ENCODE results near the gene MB. TPM values are rescaled to one million over a fixed set of nuclear protein-coding genes. Genes with fewer than 3 reads are reported as not detected.

Gene MB
- total RNA-seq, 4 donors from 2014 or later: 1.0 to 12.9 (median 2.5) TPM; not detected in 1

DNA sequence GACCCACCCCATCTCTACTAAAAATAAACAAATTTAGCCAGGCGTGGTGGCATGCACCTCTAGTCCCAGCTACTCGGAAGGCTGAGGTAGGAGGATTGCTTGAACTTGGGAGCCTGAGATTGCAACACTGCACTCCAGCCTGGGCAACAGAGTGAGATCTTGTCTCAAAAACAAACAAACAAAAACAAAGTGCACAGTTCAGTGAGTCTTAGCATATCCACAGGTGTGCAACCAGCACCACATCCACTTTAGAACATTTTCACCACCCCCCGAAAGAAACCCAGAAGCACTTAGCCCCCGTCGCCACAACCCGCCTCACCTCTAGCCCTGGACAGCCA, 27.4 kb downstream of the MB start:
- 86 to 96% methylated on average over 6 of the region's 6 CpGs for WGBS, 2 donors (ENCODE audit: low coverage in 1 of 2)
- H3K27ac ChIP-seq: peak overlapping the region in 2 of 4 donors; percentile 18 to 41
- H3K4me3 ChIP-seq: no peak overlapping the region
- H3K36me3 ChIP-seq: no peaks in the 10 kb centered on the region
- TF ChIP-seq, protein P1, sequence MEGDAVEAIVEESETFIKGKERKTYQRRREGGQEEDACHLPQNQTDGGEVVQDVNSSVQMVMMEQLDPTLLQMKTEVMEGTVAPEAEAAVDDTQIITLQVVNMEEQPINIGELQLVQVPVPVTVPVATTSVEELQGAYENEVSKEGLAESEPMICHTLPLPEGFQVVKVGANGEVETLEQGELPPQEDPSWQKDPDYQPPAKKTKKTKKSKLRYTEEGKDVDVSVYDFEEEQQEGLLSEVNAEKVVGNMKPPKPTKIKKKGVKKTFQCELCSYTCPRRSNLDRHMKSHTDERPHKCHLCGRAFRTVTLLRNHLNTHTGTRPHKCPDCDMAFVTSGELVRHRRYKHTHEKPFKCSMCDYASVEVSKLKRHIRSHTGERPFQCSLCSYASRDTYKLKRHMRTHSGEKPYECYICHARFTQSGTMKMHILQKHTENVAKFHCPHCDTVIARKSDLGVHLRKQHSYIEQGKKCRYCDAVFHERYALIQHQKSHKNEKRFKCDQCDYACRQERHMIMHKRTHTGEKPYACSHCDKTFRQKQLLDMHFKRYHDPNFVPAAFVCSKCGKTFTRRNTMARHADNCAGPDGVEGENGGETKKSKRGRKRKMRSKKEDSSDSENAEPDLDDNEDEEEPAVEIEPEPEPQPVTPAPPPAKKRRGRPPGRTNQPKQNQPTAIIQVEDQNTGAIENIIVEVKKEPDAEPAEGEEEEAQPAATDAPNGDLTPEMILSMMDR (IDR thresholded peaks at IDR 0.05): no peak
- TF ChIP-seq POLR2AphosphoS5 (IDR thresholded peaks at IDR 0.05): no peak
- no peak for TF ChIP-seq EP300 (IDR thresholded peaks at IDR 0.05)
- TF ChIP-seq POLR2A (IDR thresholded peaks at IDR 0.05): no peak
- H3K9me3 ChIP-seq: no peaks in the 10 kb centered on the region
- ATAC-seq: no peak
- peaks cover 0 to 49% (median 14%) of the 10 kb centered on the region in 3 donors for H3K4me1 ChIP-seq
- H3K27me3 ChIP-seq: no peaks in the 10 kb centered on the region

DNA sequence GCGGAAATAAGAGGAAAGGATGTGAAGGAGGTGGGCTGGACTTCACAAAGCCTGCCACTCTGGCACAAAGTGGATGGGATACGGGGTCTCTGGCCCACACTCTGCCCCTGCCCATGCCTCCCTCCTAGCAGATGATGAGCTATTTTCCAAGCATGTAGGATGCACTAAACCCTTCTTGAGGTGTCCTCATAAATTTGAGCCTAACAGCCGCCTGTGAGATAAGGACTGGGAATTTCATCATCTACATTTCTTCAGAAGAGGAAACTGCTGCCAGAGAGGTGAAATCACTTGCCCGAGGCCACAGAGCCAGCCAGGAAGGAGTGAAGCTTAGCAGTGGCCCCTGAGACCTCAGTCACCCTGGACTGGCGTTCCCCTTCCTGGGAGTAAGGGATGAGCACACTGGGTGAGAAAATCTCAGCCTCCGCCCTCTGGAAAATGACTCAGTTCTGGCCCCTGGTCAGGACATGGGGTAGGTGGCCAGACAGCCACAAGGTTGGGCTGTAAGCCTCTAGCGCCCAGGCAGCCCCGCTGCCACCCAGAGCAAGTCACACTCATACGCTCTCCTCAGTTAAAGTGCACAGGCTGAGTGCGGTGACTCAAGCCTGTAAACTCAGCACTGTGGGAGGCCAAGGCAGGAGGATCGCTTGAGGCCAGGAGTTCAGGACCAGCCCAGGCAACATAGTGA, 27.9 kb downstream of the MB start:
- Histone ChIP-seq H3K4me1 (peaks cover 0 to 47% (median 14%) of the 10 kb centered on the region in 3 donors), H3K27ac (peak overlapping the region in 2 of 4 donors; percentile 18 to 41), H3K4me3 (no peak overlapping the region), H3K27me3 (no peaks in the 10 kb centered on the region), H3K9me3 (no peaks in the 10 kb centered on the region), H3K36me3 (no peaks in the 10 kb centered on the region)
- whole genome bisulfite sequencing, 2 donors (ENCODE audit: low coverage in 1 of 2): 60% methylated on average over 4 of the region's 11 CpGs; no CpG with 5 or more reads in 1 of the 2 donors
- peak; percentile 83 for ATAC-seq
- no peak for TF ChIP-seq POLR2AphosphoS5 (IDR thresholded peaks at IDR 0.05)

DNA sequence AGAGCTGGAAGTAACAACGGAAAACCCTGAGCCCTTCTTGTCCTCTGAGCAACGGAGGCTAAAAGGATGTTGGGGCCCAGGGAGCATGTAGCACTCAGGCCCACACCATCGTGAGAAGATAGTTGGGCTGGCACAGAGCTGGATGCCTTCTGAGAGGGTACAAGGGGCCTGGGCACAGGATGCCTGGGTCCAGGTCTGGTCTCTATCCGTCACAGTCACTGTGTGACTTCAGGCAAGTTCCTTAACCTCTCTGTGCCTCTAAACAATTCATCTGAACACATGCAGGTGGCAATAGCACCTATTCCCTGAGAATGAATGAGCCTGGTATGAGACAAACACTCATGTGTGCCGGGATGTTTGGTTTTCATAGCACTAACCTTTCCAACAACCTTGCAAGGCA, 29.2 kb downstream of the MB start:
- ATAC-seq: no peak
- Histone ChIP-seq H3K27me3 (no peaks in the 10 kb centered on the region), H3K27ac (peak overlapping the region in 2 of 4 donors; percentile 9 to 41), H3K9me3 (no peaks in the 10 kb centered on the region), H3K4me1 (peaks cover 0 to 41% (median 8%) of the 10 kb centered on the region in 3 donors), H3K36me3 (no peaks in the 10 kb centered on the region), H3K4me3 (no peak overlapping the region)
- 100% methylated on average over 1 of the region's 5 CpGs; no CpG with 5 or more reads in 1 of the 2 donors for WGBS, 2 donors (ENCODE audit: low coverage in 1 of 2)
- TF ChIP-seq, protein P1 (IDR thresholded peaks at IDR 0.05): no peak
- no peak for TF ChIP-seq EP300 (IDR thresholded peaks at IDR 0.05)
- no peak for TF ChIP-seq POLR2A (IDR thresholded peaks at IDR 0.05)
- TF ChIP-seq POLR2AphosphoS5 (IDR thresholded peaks at IDR 0.05): no peak

DNA sequence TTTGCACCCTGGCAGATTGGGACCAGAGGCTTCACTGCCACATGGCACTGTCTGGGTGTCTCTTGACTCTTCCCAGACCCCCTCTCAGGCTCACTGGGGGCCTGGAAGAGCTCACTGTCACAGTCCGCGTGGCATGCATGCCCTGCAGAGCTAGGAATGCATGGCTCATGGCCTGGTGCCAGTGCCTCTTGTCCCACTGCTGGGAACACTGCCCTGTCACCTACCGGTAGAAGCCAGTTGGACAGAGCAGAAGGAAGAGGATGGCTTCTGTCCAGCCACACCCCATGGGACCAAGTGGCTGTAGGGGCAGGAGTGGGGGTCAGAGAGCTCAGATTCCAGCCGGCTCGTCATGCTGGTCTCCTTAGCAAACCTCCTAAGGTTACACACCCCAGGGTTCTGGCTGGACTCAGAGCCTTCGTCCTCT, 29.7 kb downstream of the MB start:
- Histone ChIP-seq H3K36me3 (no peaks in the 10 kb centered on the region), H3K27me3 (no peaks in the 10 kb centered on the region), H3K9me3 (no peaks in the 10 kb centered on the region), H3K4me3 (no peak overlapping the region), H3K27ac (peak overlapping the region in 2 of 4 donors; percentile 9 to 41), H3K4me1 (peaks cover 0 to 41% (median 6%) of the 10 kb centered on the region in 3 donors)
- TF ChIP-seq, protein P1 (IDR thresholded peaks at IDR 0.05): no peak
- TF ChIP-seq POLR2AphosphoS5 (IDR thresholded peaks at IDR 0.05): peak; percentile 43
- no peak for TF ChIP-seq POLR2A (IDR thresholded peaks at IDR 0.05)
- no peak for TF ChIP-seq EP300 (IDR thresholded peaks at IDR 0.05)
- WGBS, 2 donors (ENCODE audit: low coverage in 1 of 2): 50% methylated on average over 2 of the region's 6 CpGs; no CpG with 5 or more reads in 1 of the 2 donors
- ATAC-seq: peak; percentile 29

DNA sequence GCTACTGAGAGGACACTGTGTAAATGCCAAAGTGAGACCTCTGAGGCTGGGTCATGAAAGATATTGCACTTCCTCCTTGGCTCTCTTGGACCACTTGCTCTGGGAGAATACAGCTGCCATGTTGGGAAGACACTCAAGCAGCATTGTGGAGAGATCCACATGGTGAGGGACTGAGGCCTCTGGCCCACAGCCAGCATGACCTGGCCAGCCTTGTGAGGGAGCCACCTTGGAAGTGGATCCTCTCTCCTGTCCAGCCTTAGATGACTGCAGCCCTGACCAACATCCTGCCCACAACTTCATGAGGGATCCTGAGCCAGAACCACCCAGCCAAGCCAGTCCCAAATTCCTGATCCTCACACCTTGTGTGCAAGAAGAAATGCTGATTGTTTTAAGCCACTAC, 30.4 kb downstream of the MB start:
- TF ChIP-seq POLR2A (IDR thresholded peaks at IDR 0.05) (no peak), EP300 (IDR thresholded peaks at IDR 0.05) (no peak)
- TF ChIP-seq, protein P1 (IDR thresholded peaks at IDR 0.05): no peak
- Histone ChIP-seq H3K36me3 (no peaks in the 10 kb centered on the region), H3K4me1 (peaks cover 0 to 42% (median 5%) of the 10 kb centered on the region in 3 donors), H3K4me3 (no peak overlapping the region), H3K9me3 (no peaks in the 10 kb centered on the region), H3K27ac (no peak overlapping the region), H3K27me3 (no peaks in the 10 kb centered on the region)
- no peak for ATAC-seq
